Mammary epithelial cell (primary cell): Measurements from ENCODE around the gene RASSF9.

Experiments used
- EZH2 ChIP-seq: IDR thresholded peaks from 2 replicates; pipeline ENCODE4 v1.6.1; 2012; ENCODE audit warnings: low read length, inconsistent platforms, borderline replicate concordance
- TF ChIP-seq, protein P1 (sequence below), 2 donors: IDR thresholded peaks in 1 of 2; conservative IDR thresholded peaks in 1 of 2; 2 replicates each; pipeline ENCODE4 v1.5.1; 2011 to 2012; ENCODE audit warnings: inconsistent platforms in 2 of 2, low read length in 2 of 2, mild to moderate bottlenecking in 2 of 2, control low read depth in 1 of 2, low read depth in 1 of 2; ENCODE audit not compliant: insufficient read depth in 1 of 2; ENCODE audit errors: extremely low read depth in 1 of 2

GRCh38 chr12:85809500-85809899 lies 26.7 kb downstream of the RASSF9 start:
- TF ChIP-seq, protein P1, sequence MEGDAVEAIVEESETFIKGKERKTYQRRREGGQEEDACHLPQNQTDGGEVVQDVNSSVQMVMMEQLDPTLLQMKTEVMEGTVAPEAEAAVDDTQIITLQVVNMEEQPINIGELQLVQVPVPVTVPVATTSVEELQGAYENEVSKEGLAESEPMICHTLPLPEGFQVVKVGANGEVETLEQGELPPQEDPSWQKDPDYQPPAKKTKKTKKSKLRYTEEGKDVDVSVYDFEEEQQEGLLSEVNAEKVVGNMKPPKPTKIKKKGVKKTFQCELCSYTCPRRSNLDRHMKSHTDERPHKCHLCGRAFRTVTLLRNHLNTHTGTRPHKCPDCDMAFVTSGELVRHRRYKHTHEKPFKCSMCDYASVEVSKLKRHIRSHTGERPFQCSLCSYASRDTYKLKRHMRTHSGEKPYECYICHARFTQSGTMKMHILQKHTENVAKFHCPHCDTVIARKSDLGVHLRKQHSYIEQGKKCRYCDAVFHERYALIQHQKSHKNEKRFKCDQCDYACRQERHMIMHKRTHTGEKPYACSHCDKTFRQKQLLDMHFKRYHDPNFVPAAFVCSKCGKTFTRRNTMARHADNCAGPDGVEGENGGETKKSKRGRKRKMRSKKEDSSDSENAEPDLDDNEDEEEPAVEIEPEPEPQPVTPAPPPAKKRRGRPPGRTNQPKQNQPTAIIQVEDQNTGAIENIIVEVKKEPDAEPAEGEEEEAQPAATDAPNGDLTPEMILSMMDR (conservative IDR thresholded peaks at IDR 0.05 in 1 of 2, IDR thresholded peaks at IDR 0.05 in 1 of 2; ENCODE audit: extremely low read depth in 1 of 2, insufficient read depth in 1 of 2, low read depth in 1 of 2, low read length in 2 of 2), result no peak
- no peak for TF ChIP-seq EZH2
